NCI-H1930 (cell line): ENCODE data around the gene DDX1.

ENCODE experiments used
- DNase-seq, 2 experiments: peaks; one replicate each; lab custom pipeline; 2025; lab: John Stamatoyannopoulos, UW

DDX1 gene

DNA sequence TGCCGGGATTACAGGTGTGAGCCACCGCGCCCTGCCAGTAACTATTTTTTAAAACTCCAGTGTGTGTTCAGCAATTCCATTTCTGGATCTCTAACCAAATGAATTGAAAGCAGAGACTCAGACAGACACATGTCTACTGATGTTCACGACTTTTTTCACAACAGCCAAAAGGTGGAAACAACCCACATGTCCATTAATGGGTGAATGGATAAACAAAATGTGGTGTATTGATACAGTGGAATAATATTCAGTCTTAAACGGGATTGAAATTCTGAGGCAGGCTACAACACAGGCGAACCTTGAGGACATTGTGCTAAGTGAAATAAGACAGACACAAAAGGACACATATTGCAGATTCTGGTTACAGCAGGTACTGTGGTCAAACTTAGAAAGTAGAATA lies 55.0 kb downstream of the DDX1 start:
- DNase-seq = no peak

DNA sequence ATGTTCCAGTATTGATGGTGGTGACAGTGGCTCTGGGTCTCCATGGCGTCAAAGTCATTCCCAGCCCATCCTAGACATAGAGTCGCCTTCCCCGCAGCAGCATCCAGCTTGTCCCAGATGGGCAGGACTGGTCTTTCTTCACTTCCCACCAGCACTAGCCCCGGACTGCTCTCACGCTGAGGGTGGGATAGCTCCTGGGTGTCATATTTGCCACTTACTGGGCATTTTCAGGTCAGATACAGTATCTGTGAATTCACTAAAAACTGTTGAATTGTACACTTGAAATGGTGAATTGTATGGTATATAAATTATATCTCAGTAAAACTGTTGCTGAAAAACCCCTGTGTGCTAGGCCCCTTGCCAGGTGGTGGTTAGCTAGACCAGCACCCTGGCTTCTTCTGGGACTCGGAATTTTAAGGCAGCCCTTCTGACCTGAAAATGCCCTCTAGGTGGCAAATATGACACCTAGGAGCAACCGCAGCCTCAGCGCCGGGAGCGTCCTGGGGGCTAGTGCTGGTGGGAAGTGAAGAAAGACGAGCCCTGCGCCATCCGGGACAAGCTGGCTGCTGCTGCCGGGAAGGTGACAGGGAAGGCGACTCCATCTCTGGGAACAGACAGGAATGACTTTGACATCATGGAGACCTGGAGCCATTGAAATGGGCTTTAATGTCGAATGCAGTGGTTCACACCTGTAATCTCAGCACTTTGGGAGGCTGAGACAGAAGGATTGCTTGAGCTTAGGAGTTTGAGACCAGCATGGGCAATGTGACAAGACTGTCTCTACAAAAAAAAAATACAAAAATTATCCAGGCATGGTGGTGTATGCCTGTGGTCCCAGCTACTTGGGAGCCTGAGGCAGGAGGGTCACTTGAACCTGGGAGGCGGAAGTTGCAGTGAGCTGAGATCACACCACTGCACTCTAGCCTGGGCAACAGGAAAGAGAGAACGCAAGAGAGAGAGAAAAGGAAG lies 56.2 kb downstream of the DDX1 start:
- DNase-seq = no peak

DNA sequence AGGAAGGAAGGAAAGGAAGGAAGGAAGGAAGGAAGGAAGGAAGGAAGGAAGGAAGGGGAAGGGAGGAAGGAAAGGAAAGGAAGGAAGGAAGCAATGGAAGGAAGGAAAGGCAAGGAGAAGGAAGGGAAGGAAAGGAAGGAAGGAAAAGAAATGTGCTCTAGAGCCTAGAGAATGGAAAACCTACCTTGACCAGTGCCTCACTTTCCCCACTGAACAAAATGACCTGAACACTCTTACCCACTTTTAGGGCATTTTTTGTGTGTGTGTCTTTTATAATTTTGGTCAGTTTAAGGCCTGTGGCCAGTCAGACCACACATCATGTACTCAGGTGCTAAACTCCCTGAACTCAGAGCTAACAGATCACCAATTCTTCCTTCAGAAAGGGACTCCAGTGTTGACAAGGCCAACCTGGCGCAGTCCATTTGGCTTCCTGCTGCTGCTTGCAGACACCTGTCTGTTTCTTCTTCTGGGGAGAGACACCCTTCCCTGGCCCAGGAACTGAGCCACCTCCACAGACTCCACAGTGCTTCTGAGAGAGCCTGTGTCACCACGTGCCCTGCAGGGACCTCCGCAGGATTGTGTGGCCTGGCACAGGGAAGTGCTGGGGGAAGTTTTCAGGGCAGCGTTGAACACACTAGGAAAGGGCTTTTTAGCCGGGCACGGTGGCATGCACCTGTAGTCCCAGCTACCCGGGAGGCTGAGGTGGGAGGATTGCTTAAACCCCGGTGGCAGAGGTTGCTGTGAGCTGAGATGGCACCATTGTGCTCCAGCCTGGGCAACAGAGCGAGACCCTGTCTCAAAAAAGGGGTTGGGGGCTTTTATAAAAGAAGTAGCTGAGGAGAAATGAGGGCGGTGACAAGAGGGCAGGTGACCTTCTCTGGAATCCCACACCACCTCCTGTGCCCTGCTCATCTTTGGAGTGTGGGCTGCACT lies 57.2 kb downstream of the DDX1 start:
- DNase-seq = no peak

DNA sequence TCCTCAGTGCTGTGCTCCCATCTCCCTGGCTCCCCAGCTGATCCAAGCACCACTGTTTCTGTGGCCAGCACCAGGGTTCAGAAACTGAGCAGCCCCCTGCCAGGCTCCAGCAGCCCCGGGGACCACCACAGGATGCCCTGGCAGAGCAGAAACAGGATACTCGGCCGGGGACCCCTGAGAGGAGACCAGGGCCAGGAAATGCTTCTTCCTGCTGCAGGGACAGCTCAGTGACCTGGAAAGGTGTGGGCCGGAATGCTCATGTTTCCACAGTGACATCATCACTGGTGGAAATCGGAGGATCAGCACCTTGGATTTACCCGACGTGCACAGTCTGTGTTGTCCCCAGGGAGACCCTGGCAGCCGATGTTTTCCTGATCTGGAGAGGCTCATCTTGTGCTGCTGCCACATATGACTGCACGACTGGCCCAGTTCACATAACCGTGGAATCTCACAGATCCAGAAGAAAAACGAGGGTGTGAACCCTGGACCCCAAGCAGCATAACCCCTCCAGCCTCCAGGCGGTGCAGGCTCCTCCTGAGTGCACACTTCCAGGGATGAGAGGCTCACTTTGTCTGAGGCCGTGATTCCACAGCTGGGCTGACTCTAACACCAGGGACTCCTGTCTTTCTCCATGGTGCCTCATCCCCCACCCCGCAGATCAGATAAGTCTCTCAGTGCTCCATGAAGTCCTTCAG lies 58.0 kb downstream of the DDX1 start:
- DNase-seq = no peak

DNA sequence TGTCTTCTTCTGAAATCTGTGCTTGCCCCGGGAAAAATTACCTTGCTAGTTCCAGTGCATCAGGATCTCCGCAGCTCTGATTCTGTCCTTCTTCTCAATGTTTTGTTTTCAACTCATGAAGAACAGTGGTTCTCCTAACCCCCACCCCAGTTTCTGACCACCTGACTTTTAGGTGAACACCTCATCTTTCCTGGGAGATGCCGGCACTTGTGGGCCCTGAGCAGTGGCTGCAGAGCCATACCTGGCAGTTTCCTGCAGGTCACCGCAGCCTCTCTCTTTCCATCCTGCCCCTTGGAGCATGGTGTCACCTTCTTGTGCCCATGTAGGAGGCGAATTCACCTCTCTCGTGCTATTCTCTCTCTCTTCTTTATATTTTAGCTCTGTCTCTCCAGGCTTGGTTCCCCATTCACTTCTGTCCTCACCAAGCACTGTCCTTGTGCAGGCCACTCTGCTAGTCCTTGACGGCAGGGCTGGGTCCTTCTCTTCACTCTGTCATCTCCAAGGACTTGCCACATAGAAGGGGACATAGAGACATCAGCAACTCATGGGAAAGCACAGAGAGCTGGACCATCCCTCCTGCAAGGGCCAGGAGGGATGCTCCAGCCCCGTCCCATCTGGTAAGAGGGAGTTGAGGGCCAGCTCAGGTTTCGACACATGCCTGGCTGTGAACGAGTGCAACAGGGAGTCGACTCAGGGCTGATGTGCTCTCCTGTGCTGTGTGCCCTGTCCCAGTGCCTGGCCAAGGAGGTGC lies 59.1 kb downstream of the DDX1 start:
- no peak for DNase-seq

DNA sequence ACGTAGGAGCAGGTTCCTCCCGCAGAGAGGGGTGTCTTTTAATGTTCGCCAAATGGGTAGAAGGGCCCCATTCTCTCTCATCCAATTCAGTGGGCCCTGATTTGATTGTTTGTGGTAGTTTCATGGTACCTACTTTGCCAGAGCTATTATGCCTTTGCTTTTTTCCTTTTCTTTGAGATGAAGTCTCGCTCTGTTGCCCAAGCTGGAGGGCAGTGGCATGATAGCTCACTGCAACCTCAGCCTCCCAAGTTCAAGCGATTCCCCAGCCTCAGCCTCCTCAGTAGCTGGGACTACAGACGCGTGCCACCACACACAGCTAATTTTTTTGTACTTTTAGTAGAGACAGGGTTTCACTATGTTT lies 59.7 kb downstream of the DDX1 start:
- no peak for DNase-seq

DNA sequence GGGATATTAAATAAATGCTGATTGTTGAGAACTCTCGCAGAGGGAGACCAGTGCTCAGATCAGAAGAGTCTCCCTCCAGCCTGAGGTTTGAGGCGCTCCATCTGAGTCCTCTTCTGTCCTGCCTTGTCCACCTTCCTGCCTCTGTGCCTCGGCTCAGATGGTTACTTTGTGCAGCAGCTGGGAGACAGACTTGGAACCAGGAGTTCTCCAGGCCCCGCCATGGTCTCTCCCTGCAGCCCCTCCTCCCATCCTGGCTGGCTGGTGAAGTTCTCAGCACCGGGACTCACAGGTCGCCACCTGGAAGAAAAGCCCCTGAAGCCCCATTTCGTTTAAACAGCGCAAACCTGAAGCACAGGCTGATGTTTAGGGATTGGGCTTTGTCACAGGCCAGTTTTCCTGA lies 60.6 kb downstream of the DDX1 start:
- DNase-seq = no peak

DNA sequence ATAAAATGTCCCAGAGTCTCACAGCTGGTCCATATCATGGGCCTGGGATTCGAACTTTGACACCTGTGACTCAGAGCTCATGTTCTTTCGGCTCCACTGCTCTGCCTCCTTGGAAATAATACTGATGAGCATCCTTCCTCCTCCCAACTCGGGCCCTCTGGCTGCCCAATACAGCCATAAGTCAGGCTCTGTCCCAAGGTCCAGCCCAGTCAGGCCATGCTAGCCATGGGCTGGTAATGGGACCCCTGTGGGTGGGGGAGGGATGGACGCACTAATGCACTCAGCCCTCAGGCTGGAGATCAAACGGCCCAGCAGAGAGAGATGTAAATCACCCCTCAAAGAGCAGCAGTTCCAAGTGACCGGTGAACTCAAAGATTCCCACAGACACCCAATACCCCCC lies 61.1 kb downstream of the DDX1 start:
- DNase-seq = no peak

DNA sequence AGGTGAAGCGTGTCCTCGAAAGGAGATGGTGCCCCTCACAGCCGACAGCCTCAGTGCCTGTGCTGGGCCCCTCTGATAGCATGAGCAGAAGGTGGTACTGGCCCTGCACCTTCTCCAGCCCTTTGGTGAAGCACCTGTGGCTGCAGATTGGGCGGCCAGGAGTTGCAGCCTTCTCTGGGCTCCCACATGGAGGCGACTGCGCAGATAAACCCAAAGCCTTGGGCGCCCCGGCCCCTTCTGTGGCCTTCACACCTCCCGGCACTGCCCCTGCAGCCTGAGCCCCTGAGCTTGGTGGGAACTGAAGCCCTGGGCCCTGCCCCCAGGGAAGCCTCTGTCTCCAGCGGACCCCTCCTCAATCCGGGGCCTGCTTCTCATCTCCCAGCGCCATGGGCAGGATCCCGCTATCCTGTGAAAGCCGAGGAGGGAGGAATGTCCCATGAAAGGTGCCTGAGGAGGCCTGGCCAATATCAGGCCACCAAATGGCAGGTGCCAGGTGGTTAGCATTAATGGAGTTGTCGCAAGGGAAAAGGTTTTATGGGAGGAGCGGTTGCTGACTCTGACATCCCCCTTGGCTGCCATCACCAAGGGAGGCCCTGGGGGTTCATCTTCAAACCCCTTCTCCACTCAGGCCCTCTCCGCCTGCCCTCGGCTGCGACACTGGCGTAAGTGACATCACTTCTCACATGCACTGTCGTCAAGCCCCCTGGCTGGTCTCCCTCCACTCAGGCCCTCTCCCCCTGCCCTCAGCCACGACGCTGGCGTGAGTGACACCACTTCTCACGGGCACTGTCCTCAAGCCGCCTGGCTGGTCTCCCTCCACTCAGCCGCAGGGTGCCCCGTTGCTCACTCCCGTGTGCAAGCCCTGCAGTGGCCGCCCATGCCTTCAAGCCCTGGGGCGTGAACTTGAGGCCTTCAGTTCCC lies 62.4 kb downstream of the DDX1 start:
- DNase-seq = no peak

DNA sequence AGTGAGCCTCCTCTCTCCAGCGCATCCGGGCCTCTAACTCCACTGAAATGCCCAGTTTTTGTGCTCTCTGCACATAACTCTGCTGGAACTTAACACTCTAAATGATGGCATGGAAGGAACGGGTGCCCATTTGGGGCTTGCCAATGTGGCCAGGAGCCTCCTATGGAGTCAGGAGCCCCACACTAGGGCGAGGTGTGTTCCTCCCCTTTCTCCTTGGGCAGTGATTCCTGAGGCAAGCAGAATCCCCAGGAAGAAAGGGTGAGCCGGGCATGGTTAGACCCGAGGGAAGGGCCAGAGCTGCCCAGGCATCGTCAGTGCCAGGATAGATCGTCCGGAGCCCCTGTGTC lies 63.0 kb downstream of the DDX1 start:
- no peak for DNase-seq

DNA sequence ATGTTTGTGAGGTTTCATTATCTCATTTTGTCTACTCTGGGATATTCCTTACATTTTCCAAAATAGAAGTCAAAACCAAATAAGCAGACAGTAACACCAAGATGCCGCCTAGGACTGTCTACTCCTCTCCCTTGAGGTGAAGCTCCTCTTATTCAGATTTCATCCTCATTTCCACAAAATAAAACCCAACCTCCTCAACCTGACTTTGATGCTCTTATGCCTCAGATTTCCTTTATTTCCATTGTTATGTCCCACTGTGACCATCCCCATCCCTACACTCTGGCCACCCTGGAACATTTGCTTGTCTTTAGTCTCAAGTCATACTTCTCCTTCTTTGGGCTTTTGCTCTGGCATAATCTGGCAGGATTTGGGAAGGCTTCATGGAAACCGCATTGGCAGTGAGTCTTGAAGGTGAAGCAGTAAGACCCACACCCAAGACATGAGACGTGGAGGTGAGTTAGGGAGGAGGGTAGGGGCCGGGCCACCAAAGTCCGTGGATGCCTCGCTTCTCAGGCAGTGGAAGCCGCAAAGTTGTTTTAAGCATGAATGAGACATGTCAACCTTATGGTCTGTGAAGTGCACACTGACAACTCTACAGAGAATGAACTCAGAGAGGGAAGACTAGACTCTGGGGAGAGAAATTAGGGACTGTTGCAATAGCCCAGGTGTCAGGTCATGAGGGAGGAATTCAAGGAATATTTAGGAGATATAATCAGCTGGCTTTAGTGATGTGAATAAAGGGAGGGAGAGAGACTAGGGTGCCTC lies 63.6 kb downstream of the DDX1 start:
- no peak for DNase-seq

DNA sequence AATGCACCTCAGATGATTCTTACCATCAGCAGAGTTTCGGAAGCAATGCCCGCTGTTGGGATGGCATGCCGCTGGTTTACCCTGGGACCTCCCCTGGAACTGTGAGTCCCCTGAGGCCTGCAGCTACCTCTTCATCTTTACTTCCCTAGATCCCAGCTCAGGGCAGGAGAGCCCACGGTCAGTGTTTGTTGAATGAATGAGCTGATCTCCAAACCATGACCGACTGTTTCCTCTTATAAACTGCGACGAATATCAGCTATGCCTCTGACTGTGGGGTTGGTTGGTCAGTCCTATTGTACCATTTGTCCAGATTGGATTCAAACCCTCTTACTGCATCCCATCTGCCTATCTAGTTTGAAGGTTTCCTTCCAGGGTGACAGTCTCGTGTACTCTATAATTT lies 64.4 kb downstream of the DDX1 start:
- DNase-seq = no peak

DNA sequence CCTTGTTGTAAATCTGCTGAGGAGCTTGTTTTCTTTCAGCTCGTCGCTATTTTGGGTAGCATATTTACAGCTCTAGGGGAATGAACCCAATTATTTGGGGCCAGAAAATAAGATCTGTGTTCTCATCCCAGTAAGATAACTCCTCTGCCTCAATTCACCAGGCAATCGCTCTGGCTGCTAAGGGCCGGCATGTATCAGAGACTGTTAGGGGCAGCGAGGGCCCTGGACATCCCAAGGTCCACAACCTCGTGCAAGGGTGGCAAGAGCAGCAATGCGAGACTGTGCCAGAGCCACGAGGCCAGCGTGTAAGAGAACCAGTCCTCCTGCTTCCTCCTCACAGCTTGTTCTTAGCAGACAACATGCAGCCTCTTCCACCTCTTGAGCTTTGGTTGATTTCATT lies 66.1 kb downstream of the DDX1 start:
- no peak for DNase-seq

DNA sequence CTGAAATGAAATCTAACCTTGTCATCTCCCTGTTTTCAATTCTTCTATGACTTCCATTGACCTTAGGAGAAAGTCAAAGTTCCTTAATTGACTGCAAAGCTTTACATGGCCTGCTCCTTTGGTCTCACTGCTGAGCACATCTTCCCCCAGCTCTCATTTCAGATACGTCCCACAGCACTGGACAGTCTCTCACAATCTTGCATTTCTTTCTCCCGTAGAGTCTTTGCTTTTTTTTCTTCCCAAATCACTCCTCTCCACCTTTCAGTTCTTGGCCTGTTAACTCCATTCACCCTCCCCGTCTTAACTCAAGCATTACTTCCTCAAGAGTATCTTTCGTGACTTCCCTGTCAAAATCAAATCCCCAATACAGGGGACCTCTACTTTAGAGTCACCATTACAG lies 67.2 kb downstream of the DDX1 start:
- no peak for DNase-seq

DNA sequence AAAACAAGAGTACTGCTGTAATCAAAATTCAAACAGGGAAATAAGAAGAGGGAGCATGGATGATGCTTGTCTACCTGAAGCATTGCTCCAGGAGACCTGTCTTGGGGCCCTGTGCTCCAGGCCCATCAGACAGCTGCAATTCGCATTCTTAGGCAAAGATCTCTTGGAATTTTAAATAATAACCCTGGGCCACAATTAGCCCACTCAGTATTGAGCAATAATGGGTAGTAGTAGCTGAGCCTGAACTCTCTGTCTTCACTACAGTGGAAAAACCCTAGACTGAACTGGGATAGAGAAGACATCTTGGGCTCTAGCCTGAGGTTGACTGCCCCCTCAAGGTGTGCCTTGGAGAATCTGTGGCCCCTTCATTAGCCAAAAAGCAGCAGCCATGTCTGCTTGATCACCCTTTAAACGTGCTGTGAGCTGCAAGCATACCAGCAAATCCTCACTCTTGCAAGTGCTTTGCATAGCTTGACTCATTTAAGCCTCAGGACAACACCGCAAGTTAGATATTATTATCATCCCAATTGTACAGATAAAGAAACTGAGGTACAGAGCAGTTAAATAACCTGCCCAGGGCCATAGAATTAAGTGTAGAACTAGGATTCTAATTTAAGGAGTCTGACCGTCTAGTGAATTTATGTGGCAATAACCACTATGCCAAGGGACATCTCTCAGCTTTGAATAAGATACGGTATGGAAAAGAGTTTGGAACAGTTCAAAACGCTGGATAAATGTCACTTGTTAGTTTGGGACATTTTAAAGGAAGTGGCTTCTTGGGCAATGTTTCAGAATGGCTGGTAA lies 69.0 kb downstream of the DDX1 start:
- DNase-seq = no peak

DNA sequence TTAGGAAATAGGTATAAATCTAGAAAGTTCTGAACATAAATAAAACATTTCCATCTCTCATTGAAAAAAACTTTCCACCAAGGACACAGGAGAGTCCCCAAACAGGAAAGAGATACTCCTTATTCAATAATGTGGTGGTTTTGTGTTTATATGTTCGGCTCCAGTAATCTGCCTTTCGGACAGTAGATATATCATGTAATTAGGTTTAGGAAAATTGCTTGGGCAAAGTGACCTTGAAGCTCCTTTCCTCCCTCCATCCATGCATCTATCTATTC lies 69.6 kb downstream of the DDX1 start:
- no peak for DNase-seq

DNA sequence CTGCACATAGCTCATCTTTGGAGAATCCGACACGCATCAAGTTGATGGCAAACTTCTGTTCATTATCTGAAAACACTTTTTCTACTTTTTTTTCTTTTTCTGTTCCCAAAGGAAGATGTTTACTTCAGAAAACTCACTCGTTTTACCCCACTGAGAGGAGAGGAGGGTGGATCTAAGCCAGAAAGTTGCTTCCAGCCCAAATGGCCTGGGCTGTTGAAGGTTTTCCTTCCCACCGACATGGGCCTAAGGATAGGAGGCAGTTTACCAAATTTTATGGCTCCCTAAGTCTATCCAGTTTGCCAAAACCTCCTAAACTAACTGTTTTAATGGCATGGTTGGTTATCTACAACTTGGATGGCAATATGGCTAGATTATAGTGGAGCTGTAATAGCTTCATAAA lies 70.4 kb downstream of the DDX1 start:
- no peak for DNase-seq

DNA sequence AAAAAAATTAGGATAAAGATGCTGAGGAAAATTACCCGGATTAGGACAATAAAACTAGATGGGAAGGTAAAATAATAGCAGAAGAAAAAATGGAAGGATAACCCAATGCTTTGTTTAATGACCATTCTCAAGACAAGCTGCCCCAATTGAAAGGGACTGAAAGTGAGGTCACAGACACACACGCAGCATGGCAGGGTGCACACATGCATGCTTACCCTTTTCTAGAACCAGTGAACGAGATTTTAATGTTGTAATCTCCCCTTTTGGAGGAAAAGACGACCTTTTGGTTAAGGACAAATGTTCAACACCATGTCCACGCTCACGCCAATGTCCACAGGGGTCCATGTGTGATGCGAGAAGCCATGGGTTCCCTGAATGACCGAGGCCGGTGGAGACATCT lies 70.9 kb downstream of the DDX1 start:
- no peak for DNase-seq

DNA sequence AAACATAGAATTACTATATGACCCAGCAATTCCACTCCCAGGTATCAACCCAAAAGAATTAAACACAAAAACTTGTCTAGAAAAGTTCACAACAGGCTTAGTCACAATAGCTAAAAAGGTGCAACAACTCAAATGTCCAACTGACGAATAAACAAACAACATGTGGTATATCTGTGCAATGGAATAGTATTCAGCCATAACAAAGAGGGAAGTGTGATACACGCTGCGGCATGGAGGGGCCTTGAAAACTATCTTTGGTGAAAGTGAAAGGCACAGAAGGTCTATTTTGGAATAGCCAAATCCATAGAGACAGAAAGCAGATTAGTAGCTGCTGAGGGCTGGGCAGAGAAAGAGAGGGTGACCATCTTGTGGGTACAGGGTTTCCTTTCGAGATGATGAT lies 72.1 kb downstream of the DDX1 start:
- DNase-seq = no peak
